ENCODE data around the gene ANKRD23.

ANKRD23 gene

GRCh38 chr2:96789245-96789617 lies 54.6 kb downstream of the ANKRD23 start:
- H3K27me3 ChIP-seq (ENCODE audit: control insufficient read depth in 5 of 5, insufficient read depth in 4 of 5, low read length in 5 of 5): no peaks in the 10 kb centered on the region
- no peaks in the 10 kb centered on the region for H3K9me3 ChIP-seq (ENCODE audit: control insufficient read depth in 5 of 5, low read length in 5 of 5)
- H3K4me3 ChIP-seq (ENCODE audit: low read depth in 1 of 5, low read length in 5 of 5): no peak overlapping the region
- H3K36me3 ChIP-seq (ENCODE audit: control insufficient read depth in 5 of 5, insufficient read depth in 5 of 5, low read length in 5 of 5): no peaks in the 10 kb centered on the region
- peaks cover 2 to 8% (median 7%) of the 10 kb centered on the region in 5 donors for H3K4me1 ChIP-seq (ENCODE audit: control insufficient read depth in 5 of 5, insufficient read depth in 5 of 5, low read length in 5 of 5)
- no peak overlapping the region for H3K27ac ChIP-seq (ENCODE audit: low read depth, low read length)
- no peak overlapping the region for H3K9ac ChIP-seq (ENCODE audit: low read length in 5 of 5)

DNA sequence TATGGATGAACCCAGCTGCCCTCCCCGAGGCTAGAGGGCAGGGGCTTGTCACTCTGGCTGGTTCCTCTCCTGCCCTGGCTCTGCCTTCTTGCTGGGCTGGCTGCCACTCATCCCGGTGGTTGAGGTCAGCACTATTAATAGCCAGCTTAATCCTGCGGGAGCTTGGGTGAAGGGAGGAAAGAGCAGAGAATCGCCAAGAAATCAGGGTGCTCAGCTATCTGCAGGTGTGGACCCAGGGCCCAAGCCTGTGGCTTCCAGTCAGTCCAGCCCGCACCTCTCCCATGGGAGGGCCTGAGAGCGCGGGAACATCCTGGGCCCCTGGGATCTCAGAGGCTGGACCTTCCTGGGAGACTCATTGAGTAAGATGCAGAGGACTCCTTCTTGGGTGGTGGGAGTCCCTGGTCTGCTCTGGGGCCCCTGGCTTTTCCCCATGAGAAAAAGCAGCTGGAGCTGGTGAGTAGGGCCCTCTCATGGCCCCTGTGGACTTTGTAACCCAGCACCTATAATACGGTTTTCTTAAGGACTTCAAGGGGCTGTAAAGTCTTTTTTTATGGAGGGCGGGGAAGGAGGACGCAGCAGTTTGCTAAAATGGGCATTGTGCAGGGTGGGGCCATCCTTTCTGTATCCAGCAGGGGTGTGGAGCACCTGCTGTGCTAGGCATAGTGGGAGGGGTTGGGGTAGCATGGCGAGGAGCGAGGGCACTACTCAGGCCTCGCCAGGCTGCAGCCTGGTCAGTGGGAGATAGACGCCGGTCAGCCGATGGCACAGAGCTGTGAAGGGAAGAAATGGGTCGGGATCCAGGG lies 55.2 kb downstream of the ANKRD23 start:
- H3K4me1 ChIP-seq (ENCODE audit: control insufficient read depth in 5 of 5, insufficient read depth in 5 of 5, low read length in 5 of 5): peaks cover 2 to 8% (median 7%) of the 10 kb centered on the region in 5 donors
- H3K9me3 ChIP-seq (ENCODE audit: control insufficient read depth in 5 of 5, low read length in 5 of 5): no peaks in the 10 kb centered on the region
- H3K27ac ChIP-seq (ENCODE audit: low read depth, low read length): no peak overlapping the region
- peak overlapping the region in 2 of 5 donors; percentile 37 to 45 for H3K9ac ChIP-seq (ENCODE audit: low read length in 5 of 5)
- no peaks in the 10 kb centered on the region for H3K36me3 ChIP-seq (ENCODE audit: control insufficient read depth in 5 of 5, insufficient read depth in 5 of 5, low read length in 5 of 5)
- H3K27me3 ChIP-seq (ENCODE audit: control insufficient read depth in 5 of 5, insufficient read depth in 4 of 5, low read length in 5 of 5): no peaks in the 10 kb centered on the region
- H3K4me3 ChIP-seq (ENCODE audit: low read depth in 1 of 5, low read length in 5 of 5): no peak overlapping the region
